HepG2 (cell line): ENCODE measurements around the gene TOX4. TPM values are rescaled to one million over a fixed set of nuclear protein-coding genes. Genes with fewer than 3 reads are reported as not detected.
A peak's percentile ranks its signal among the peaks of the same experiment; 100 is the strongest.

Experiments
- FOXA3 ChIP-seq: IDR thresholded peaks from 2 replicates; pipeline ENCODE4 v1.6.1; 2016; ENCODE audit warnings: missing genetic modification reagents, missing compliant biosample characterization
- FOXO1 ChIP-seq: sonication (generic); formaldehyde crosslinking; IDR thresholded peaks from 2 replicates; pipeline ENCODE4 v1.4.0; 2020; ENCODE audit warnings: missing genetic modification reagents
- HDAC1 ChIP-seq: sonication (generic); formaldehyde crosslinking; IDR thresholded peaks from 2 replicates; pipeline ENCODE4 v1.5.1; 2020; ENCODE audit warnings: mild to moderate bottlenecking, missing genetic modification reagents
- MED8 ChIP-seq: sonication (generic); formaldehyde crosslinking; IDR thresholded peaks from 2 replicates; pipeline ENCODE4 v1.8.1; 2023; ENCODE audit warnings: mild to moderate bottlenecking, missing genetic modification reagents; ENCODE audit not compliant: insufficient replicate concordance
- MIER2 ChIP-seq: IDR thresholded peaks from 2 replicates; pipeline ENCODE4 v1.6.1; 2016; ENCODE audit warnings: missing biosample characterization, missing genetic modification reagents
- MXI1 ChIP-seq: IDR thresholded peaks from 3 replicates; pipeline ENCODE4 v1.6.1; 2012; ENCODE audit warnings: low read depth, low read length, inconsistent platforms, borderline replicate concordance
- RORA ChIP-seq: sonication (generic); formaldehyde crosslinking; IDR thresholded peaks from 2 replicates; pipeline ENCODE4 v1.5.0; 2020; ENCODE audit warnings: mild to moderate bottlenecking, missing genetic modification reagents, moderate library complexity
- RXRA ChIP-seq: sonication (generic); formaldehyde crosslinking; IDR thresholded peaks from 2 replicates; pipeline ENCODE4 v1.5.1; 2020; ENCODE audit warnings: missing genetic modification reagents
- TFE3 ChIP-seq: IDR thresholded peaks from 2 replicates; pipeline ENCODE4 v1.6.1; 2016
- TRIM22 ChIP-seq: fragments of 450-650 bp; IDR thresholded peaks from 2 replicates; pipeline ENCODE4 v1.6.1; 2017
- ZBTB8A ChIP-seq: sonication (generic); formaldehyde crosslinking; IDR thresholded peaks from 2 replicates; pipeline ENCODE4 v1.4.0; 2020; ENCODE audit warnings: mild to moderate bottlenecking, low read depth, missing genetic modification reagents, borderline replicate concordance
- ZFP1 ChIP-seq: IDR thresholded peaks from 2 replicates; pipeline ENCODE4 v1.6.1; 2016
- ZHX1 ChIP-seq: sonication (generic); formaldehyde crosslinking; IDR thresholded peaks from 2 replicates; pipeline ENCODE4 v1.8.1; 2022; ENCODE audit warnings: low read depth, mild to moderate bottlenecking, missing genetic modification reagents
- ZNF142 ChIP-seq: sonication (generic); formaldehyde crosslinking; IDR thresholded peaks from 2 replicates; pipeline ENCODE4 v1.4.0; 2020; ENCODE audit warnings: missing genetic modification reagents
- polyA plus RNA-seq, 8 experiments: library from polyadenylated mRNA; depleted of rRNA in 3 of 8; stranded (reverse) in 7 of 8; unstranded in 1 of 8; fragments of >200 nt; fragmentation: Illumina TruSeq in 4 of 8; extraction: Trizol in 4 of 8; gene quantifications; 2 replicates each; pipeline versions ENCODE4 v1.2.1 to v1.2.3, GENCODE V29; 2011 to 2016; ENCODE audit warnings: low read depth in 4 of 8, missing spikeins in 1 of 8, mixed read lengths in 1 of 8; ENCODE audit not compliant: insufficient read depth in 1 of 8
- total RNA-seq, 5 experiments: library from RNA; depleted of rRNA; stranded (reverse); fragments of >200 nt; fragmentation: Illumina TruSeq; extraction: Trizol; gene quantifications; 2 replicates each; pipeline ENCODE4 v1.2.3, GENCODE V29; 2016; ENCODE audit warnings: low read depth in 1 of 5
- TF ChIP-seq, protein P1 (sequence below): sonication (generic); formaldehyde crosslinking; IDR thresholded peaks from 2 replicates; pipeline ENCODE4 v1.8.0; 2022; ENCODE audit warnings: mild to moderate bottlenecking, missing genetic modification reagents, moderate library complexity

TOX4 gene
- total and polyA plus RNA-seq, 2 of the 13 experiments (the other 11 are each of a cell fraction or from before 2014, with no cell fraction given): 71.8 to 163 TPM

DNA sequence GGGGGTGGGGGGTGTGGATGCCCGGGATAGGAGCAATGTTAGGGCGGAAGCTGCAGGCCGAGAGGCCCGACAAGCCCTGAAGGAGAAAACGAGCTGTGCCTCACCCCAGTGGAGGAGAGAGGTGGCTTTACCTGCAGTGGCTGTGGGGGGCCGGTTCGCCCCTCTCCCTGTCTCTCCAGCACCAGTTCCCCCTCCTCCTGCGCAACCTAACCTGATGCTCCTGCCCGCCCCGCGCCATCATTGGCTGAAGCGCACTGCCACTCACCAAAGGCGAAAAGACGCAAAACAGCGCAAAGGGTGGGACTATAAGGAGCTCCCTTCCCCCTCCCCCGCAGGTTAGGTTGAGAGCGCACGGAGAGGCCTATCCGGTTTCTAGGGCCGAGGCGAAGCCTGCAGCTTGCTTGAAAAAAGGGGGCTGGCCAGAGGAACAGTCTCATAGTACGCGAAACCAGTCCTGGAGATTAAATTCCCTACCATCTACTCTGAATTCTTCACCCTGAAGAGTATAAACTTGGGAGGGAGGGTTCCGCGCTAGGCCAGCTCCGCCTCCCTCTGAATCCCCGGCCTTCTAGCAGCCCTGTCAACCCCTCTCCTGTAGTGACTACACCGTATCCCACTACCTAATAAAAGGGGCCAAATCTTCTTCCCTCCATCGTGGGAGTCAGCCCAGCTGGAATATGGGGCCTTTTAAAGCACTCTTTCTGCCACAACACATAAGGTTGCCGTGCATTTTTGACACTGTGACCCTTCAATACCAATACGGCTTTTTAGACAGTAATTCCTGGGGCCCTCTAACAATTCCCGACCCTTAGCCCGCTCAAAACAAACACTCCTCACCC is 39.7 kb upstream of the TOX4 start (continued):
- no peak for TF ChIP-seq TRIM22
- peak; percentile 53; the same call in 1 of the 2 replicates for TF ChIP-seq ZHX1 (CRISPR knock-in tag)
- peak; percentile 44; the same call in 1 of the 2 replicates for TF ChIP-seq FOXA3 (CRISPR knock-in tag)
- TF ChIP-seq RORA (CRISPR knock-in tag): no peak
- TF ChIP-seq TFE3: peak; percentile 61; the same call in 1 of the 2 replicates
- peak; percentile 73 for TF ChIP-seq FOXO1 (CRISPR knock-in tag)
- peak; percentile 79; the same call in 1 of the 2 replicates for TF ChIP-seq ZFP1 (CRISPR knock-in tag)
- 0 out of 2 replicates have a peak, but pooled peaks have one; percentile 21 for TF ChIP-seq ZNF142 (CRISPR knock-in tag)
- TF ChIP-seq MIER2: peak; percentile 28; the same call in 1 of the 2 replicates
- TF ChIP-seq, protein P1, sequence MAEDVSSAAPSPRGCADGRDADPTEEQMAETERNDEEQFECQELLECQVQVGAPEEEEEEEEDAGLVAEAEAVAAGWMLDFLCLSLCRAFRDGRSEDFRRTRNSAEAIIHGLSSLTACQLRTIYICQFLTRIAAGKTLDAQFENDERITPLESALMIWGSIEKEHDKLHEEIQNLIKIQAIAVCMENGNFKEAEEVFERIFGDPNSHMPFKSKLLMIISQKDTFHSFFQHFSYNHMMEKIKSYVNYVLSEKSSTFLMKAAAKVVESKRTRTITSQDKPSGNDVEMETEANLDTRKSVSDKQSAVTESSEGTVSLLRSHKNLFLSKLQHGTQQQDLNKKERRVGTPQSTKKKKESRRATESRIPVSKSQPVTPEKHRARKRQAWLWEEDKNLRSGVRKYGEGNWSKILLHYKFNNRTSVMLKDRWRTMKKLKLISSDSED: no peak
- no peak for TF ChIP-seq ZBTB8A (CRISPR knock-in tag)
- peak; percentile 27 for TF ChIP-seq MED8 (CRISPR knock-in tag)
- peak; percentile 88 for TF ChIP-seq HDAC1
- TF ChIP-seq RXRA (CRISPR knock-in tag): peak; percentile 84
- TF ChIP-seq MXI1: peak; percentile 58; the same call in 1 of the 3 replicates
